HG03060 (cell line): ENCODE results near the gene EFS.

Experiments used
- ATAC-seq: cut with Tn5 transposase; IDR thresholded peaks from one replicate; pipeline ENCODE4 v1.9.1; 2021; ENCODE audit warnings: low read depth, moderate number of reproducible peaks; ENCODE audit not compliant: unreplicated experiment

Gene EFS

DNA sequence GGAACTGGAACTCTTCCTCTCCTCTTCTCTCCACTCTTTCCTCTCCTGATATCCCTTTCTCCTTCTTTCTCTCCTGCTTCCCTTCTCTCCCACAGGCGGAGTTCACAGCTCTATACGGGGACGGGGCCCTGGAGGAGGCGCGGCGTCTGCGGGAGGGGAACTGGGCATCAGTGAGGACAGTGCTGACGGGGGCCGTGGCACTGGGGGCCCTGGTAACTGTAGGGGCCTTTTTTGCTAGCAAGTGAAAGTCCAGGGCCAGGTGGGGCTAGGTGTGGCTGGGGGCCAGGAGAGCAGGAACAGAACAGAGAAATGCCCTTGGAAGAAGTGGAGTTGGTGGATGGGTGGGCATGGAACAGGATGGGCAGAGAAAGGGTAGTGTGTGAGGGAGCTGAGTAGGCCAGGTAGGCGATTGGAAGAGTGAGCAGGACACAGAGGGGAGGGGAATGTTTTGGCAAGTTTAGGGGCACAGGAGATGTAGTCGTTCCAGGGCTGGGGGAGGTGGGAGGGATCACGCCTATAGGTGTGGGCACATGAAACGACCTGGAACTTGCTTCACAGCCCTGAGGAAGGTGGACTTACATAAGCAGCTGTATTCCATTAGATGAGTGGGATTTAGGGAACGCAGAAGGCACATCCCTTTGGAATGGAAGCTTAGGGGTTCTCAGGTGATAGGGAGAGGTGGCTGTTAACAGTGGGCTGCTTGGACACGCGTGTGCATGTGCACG, 56.1 kb downstream of the EFS start:
- no peak for ATAC-seq

- no peak for ATAC-seq
Observed at GRCh38 chr14:23307687-23308644, 57.0 kb downstream of the EFS start.

DNA sequence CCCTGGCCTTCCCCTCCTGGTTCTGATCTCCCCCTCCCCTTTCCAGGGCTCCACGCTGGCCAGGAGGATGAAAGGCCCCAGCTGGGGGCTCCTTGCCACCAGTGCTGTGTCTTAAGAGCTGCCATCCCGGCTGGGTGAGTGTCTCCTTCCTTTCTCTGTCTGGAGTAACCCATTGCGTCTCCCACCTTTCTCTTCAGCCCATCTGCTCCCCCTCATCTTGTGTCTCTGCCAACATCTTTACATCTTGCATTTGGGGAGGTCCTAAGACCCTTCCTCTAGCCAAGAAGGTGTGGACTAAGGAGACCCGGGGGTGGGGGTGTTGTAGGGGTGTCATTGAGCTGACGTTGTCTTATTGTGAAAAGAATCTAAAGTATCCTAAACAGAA, 57.8 kb downstream of the EFS start:
- ATAC-seq = no peak

- no peak for ATAC-seq
Observed at GRCh38 chr14:23306412-23307145, 58.4 kb downstream of the EFS start, which contains the start of gene BCL2L2. Gene BCL2L2, plus strand, starts transcription at chr14:23306833. Its CDS starts 935 bp downstream, at chr14:23307768.
